LNCAP (cell line): Measurements from ENCODE around the gene ACP6.

Source experiments
- CTCF ChIP-seq: fragments of 450-650 bp; IDR thresholded peaks from 2 replicates; pipeline ENCODE4 v1.5.1; 2017; ENCODE audit warnings: mild to moderate bottlenecking

ACP6 gene

GRCh38 chr1:147664206-147664605 lies 6.1 kb downstream of the ACP6 start:
- no peak for TF ChIP-seq CTCF

- TF ChIP-seq CTCF = no peak
Measured at GRCh38 chr1:147654511-147654910, 15.8 kb downstream of the ACP6 start.

GRCh38 chr1:147652306-147652705 lies 18.0 kb downstream of the ACP6 start:
- TF ChIP-seq CTCF = no peak

GRCh38 chr1:147651466-147651865 lies 18.9 kb downstream of the ACP6 start:
- TF ChIP-seq CTCF = no peak

- TF ChIP-seq CTCF = no peak
Measured at GRCh38 chr1:147648933-147649332, 21.4 kb downstream of the ACP6 start.

- no peak for TF ChIP-seq CTCF
Measured at GRCh38 chr1:147647796-147648633, 22.3 kb downstream of the ACP6 start.

GRCh38 chr1:147643974-147644373 lies 26.4 kb downstream of the ACP6 start:
- TF ChIP-seq CTCF = no peak
